ENCODE results near the gene ASTN2. TPM values are rescaled to one million over a fixed set of nuclear protein-coding genes. Genes with fewer than 3 reads are reported as not detected.

ASTN2 gene
- total and polyA plus RNA-seq, 10 donors = 0.87 to 6.1 (median 3.7) TPM

DNA sequence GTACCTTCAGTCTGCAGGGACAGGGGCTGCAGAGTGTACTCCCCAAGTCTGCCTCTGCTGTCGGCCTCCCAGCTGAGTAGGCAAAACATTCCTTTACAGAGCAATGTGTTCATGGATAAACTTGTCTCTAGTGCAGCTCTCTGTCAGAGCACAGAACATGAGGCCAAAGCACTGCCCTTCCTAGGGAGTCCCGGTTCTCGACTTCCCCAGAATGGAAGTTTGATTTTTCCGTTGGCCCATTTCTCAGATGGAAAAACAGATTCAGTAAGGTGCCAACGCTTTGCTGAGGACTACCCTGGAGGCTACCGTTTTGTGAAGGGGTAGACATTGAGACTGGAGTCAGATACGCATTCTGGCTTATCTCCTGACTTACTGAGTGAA, 728.2 kb downstream of the ASTN2 start:
- intact Hi-C loops (cut with DNase I; ENCODE audit: low total_unique reads) = no loop called here
- Histone ChIP-seq H3K27ac (peak overlapping the region in 7 of 8 donors; percentile 70 to 90 (median 87)), H3K4me1 (peaks cover 9 to 54% (median 39%) of the 10 kb centered on the region in 6 donors), H3K27me3 (replicated peaks in 1 of 7) (peaks cover 0 to 4% (median 0%) of the 10 kb centered on the region in 7 donors), H3K36me3 (no peaks in the 10 kb centered on the region), H3K4me3 (peak overlapping the region; percentile 54 to 85 (median 64)), H3K9me3 (peaks cover 0 to 17% (median 12%) of the 10 kb centered on the region in 8 donors)
- 18 to 23% (median 23%) methylated on average over 7 of the region's 7 CpGs for WGBS, 5 donors
- no peak for DNase-seq
- TF ChIP-seq POLR2AphosphoS5 (IDR thresholded peaks at IDR 0.05) = no peak
- TF ChIP-seq, protein P1, sequence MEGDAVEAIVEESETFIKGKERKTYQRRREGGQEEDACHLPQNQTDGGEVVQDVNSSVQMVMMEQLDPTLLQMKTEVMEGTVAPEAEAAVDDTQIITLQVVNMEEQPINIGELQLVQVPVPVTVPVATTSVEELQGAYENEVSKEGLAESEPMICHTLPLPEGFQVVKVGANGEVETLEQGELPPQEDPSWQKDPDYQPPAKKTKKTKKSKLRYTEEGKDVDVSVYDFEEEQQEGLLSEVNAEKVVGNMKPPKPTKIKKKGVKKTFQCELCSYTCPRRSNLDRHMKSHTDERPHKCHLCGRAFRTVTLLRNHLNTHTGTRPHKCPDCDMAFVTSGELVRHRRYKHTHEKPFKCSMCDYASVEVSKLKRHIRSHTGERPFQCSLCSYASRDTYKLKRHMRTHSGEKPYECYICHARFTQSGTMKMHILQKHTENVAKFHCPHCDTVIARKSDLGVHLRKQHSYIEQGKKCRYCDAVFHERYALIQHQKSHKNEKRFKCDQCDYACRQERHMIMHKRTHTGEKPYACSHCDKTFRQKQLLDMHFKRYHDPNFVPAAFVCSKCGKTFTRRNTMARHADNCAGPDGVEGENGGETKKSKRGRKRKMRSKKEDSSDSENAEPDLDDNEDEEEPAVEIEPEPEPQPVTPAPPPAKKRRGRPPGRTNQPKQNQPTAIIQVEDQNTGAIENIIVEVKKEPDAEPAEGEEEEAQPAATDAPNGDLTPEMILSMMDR (IDR thresholded peaks at IDR 0.05 in 8 of 11, conservative IDR thresholded peaks at IDR 0.05 in 3 of 11) = no peak
- TF ChIP-seq POLR2A (IDR thresholded peaks at IDR 0.05) = no peak

- H3K27me3 ChIP-seq (replicated peaks in 1 of 7) = peaks cover 0 to 4% (median 0%) of the 10 kb centered on the region in 7 donors
- no peak for TF ChIP-seq POLR2AphosphoS5 (IDR thresholded peaks at IDR 0.05)
- TF ChIP-seq, protein P1 (IDR thresholded peaks at IDR 0.05 in 8 of 11, conservative IDR thresholded peaks at IDR 0.05 in 3 of 11) = no peak
- no peak for TF ChIP-seq POLR2A (IDR thresholded peaks at IDR 0.05)
- no peak overlapping the region for H3K27ac ChIP-seq
- H3K4me1 ChIP-seq = peaks cover 9 to 48% (median 35%) of the 10 kb centered on the region in 6 donors
- DNase-seq = no peak
- intact Hi-C loops (cut with DNase I; ENCODE audit: low total_unique reads) = no loop called here
- peak overlapping the region in 2 of 8 donors; percentile 78 to 85 for H3K4me3 ChIP-seq
- H3K36me3 ChIP-seq = no peaks in the 10 kb centered on the region
- peaks cover 0 to 17% (median 12%) of the 10 kb centered on the region in 8 donors for H3K9me3 ChIP-seq
Measured at GRCh38 chr9:116686135-116686534, 728.7 kb downstream of the ASTN2 start.

- H3K27ac ChIP-seq = no peak overlapping the region
- WGBS, 5 donors = 76 to 96% (median 88%) methylated on average over 4 of the region's 4 CpGs
- peaks cover 0 to 4% (median 0%) of the 10 kb centered on the region in 7 donors for H3K27me3 ChIP-seq (replicated peaks in 1 of 7)
- H3K4me3 ChIP-seq = no peak overlapping the region
- intact Hi-C loops (cut with DNase I; ENCODE audit: low total_unique reads) = no loop called here
- no peak for DNase-seq
- peaks cover 0 to 17% (median 12%) of the 10 kb centered on the region in 8 donors for H3K9me3 ChIP-seq
- no peaks in the 10 kb centered on the region for H3K36me3 ChIP-seq
- peaks cover 9 to 39% (median 33%) of the 10 kb centered on the region in 6 donors for H3K4me1 ChIP-seq
- TF ChIP-seq POLR2AphosphoS5 (IDR thresholded peaks at IDR 0.05) (no peak), POLR2A (IDR thresholded peaks at IDR 0.05) (no peak)
- TF ChIP-seq, protein P1 (IDR thresholded peaks at IDR 0.05 in 8 of 11, conservative IDR thresholded peaks at IDR 0.05 in 3 of 11) = no peak
Measured at GRCh38 chr9:116685166-116685565, 729.7 kb downstream of the ASTN2 start.

GRCh38 chr9:116683535-116683934, 731.3 kb downstream of the ASTN2 start:
- Histone ChIP-seq H3K9me3 (peaks cover 0 to 17% (median 12%) of the 10 kb centered on the region in 8 donors), H3K4me3 (no peak overlapping the region), H3K4me1 (peaks cover 9 to 22% (median 19%) of the 10 kb centered on the region in 6 donors), H3K36me3 (no peaks in the 10 kb centered on the region), H3K27me3 (replicated peaks in 1 of 7) (peaks cover 0 to 4% (median 0%) of the 10 kb centered on the region in 7 donors), H3K27ac (no peak overlapping the region)
- intact Hi-C loops (cut with DNase I; ENCODE audit: low total_unique reads) = no loop called here
- TF ChIP-seq POLR2AphosphoS5 (IDR thresholded peaks at IDR 0.05) = no peak
- TF ChIP-seq POLR2A (IDR thresholded peaks at IDR 0.05) = no peak
- DNase-seq = no peak

Measured in spleen (tissue), 11 donors.